ENCODE measurements around the gene RAB9A.
"Not testable (repeated sequence)": the region's sequence is repeated elsewhere in the genome, so short reads cannot be mapped to it uniquely, and the experiment has no call there.

GRCh38 chrX:13641684-13642083 lies 47.2 kb upstream of the RAB9A start:
- TF ChIP-seq CTCF (conservative IDR thresholded peaks at IDR 0.05; ENCODE audit: low read depth, low read length); EZH2phosphoT487 (IDR thresholded peaks at IDR 0.05; ENCODE audit: borderline replicate concordance, low read length); EZH2 (IDR thresholded peaks at IDR 0.05; ENCODE audit: low read length, unreplicated experiment): not testable (repeated sequence)

All from PC-3 (cell line).